ENCODE measurements around the gene ITGBL1.

ITGBL1 gene

GRCh38 chr13:101423872-101424271, 28.6 kb upstream of the ITGBL1 start:
- H3K4me3 ChIP-seq (ENCODE audit: low read length) = no peak overlapping the region
- no peaks in the 10 kb centered on the region for H3K4me1 ChIP-seq (ENCODE audit: low read length)

GRCh38 chr13:101424381-101425155, 27.9 kb upstream of the ITGBL1 start:
- no peaks in the 10 kb centered on the region for H3K4me1 ChIP-seq (ENCODE audit: low read length)
- no peaks in the 10 kb centered on the region for H3K79me2 ChIP-seq (ENCODE audit: low read length)
- no peak overlapping the region for H3K4me2 ChIP-seq (ENCODE audit: low read depth, low read length)
- no peak for DNase-seq
- H4K20me1 ChIP-seq (ENCODE audit: insufficient read depth, low read length) = no peaks in the 10 kb centered on the region
- H2AFZ ChIP-seq (ENCODE audit: low read length) = no peak overlapping the region
- TF ChIP-seq CTCF (IDR thresholded peaks at IDR 0.05; ENCODE audit: low read length) = no peak
- no peak for TF ChIP-seq EZH2phosphoT487 (IDR thresholded peaks at IDR 0.05; ENCODE audit: low read length)
- no peak for TF ChIP-seq EZH2 (optimal IDR thresholded peaks at IDR 0.05; ENCODE audit: low read depth, low read length)
- no peaks in the 10 kb centered on the region for H3K9me2 ChIP-seq (replicated peaks; ENCODE audit: insufficient read depth, low read length)
- H3K36me3 ChIP-seq (replicated peaks; ENCODE audit: insufficient read depth, low read length) = no peaks in the 10 kb centered on the region
- no peak overlapping the region for H3K9ac ChIP-seq (ENCODE audit: low read length)
- no peaks in the 10 kb centered on the region for H3K9me3 ChIP-seq (replicated peaks; ENCODE audit: insufficient read depth, low read length)
- H3K27ac ChIP-seq (ENCODE audit: low read length) = no peak overlapping the region
- no peaks in the 10 kb centered on the region for H3K27me3 ChIP-seq (replicated peaks; ENCODE audit: insufficient read depth, low read length)
- H3K4me3 ChIP-seq (ENCODE audit: low read length) = no peak overlapping the region
- no peaks in the 10 kb centered on the region for H3F3A ChIP-seq (ENCODE audit: insufficient read depth, low read length)

More at GRCh38 chr13:101423872-101424271, 28.6 kb upstream of the ITGBL1 start:
- Histone ChIP-seq H3K9me3 (replicated peaks; ENCODE audit: insufficient read depth, low read length) (no peaks in the 10 kb centered on the region), H3K27ac (ENCODE audit: low read length) (no peak overlapping the region), H3F3A (ENCODE audit: insufficient read depth, low read length) (no peaks in the 10 kb centered on the region), H3K79me2 (ENCODE audit: low read length) (no peaks in the 10 kb centered on the region), H2AFZ (ENCODE audit: low read length) (no peak overlapping the region), H3K9me2 (replicated peaks; ENCODE audit: insufficient read depth, low read length) (no peaks in the 10 kb centered on the region), H3K36me3 (replicated peaks; ENCODE audit: insufficient read depth, low read length) (no peaks in the 10 kb centered on the region), H3K27me3 (replicated peaks; ENCODE audit: insufficient read depth, low read length) (no peaks in the 10 kb centered on the region), H3K9ac (ENCODE audit: low read length) (no peak overlapping the region), H4K20me1 (ENCODE audit: insufficient read depth, low read length) (no peaks in the 10 kb centered on the region), H3K4me2 (ENCODE audit: low read depth, low read length) (no peak overlapping the region)
- TF ChIP-seq CTCF (IDR thresholded peaks at IDR 0.05; ENCODE audit: low read length) = no peak
- no peak for TF ChIP-seq EZH2phosphoT487 (IDR thresholded peaks at IDR 0.05; ENCODE audit: low read length)
- TF ChIP-seq EZH2 (optimal IDR thresholded peaks at IDR 0.05; ENCODE audit: low read depth, low read length) = no peak
- DNase-seq = no peak

GRCh38 chr13:101425156-101425471, 27.4 kb upstream of the ITGBL1 start:
- H2AFZ ChIP-seq (ENCODE audit: low read length) = no peak overlapping the region
- H3K9ac ChIP-seq (ENCODE audit: low read length) = no peak overlapping the region
- DNase-seq = no peak
- no peaks in the 10 kb centered on the region for H3K9me3 ChIP-seq (replicated peaks; ENCODE audit: insufficient read depth, low read length)
- no peak overlapping the region for H3K4me2 ChIP-seq (ENCODE audit: low read depth, low read length)
- TF ChIP-seq EZH2 (optimal IDR thresholded peaks at IDR 0.05; ENCODE audit: low read depth, low read length) (no peak), EZH2phosphoT487 (IDR thresholded peaks at IDR 0.05; ENCODE audit: low read length) (no peak), CTCF (IDR thresholded peaks at IDR 0.05; ENCODE audit: low read length) (no peak)
- no peak overlapping the region for H3K4me3 ChIP-seq (ENCODE audit: low read length)
- H4K20me1 ChIP-seq (ENCODE audit: insufficient read depth, low read length) = no peaks in the 10 kb centered on the region
- H3K4me1 ChIP-seq (ENCODE audit: low read length) = no peaks in the 10 kb centered on the region
- H3K79me2 ChIP-seq (ENCODE audit: low read length) = no peaks in the 10 kb centered on the region
- H3K27me3 ChIP-seq (replicated peaks; ENCODE audit: insufficient read depth, low read length) = no peaks in the 10 kb centered on the region
- H3K27ac ChIP-seq (ENCODE audit: low read length) = no peak overlapping the region
- no peaks in the 10 kb centered on the region for H3K36me3 ChIP-seq (replicated peaks; ENCODE audit: insufficient read depth, low read length)
- no peaks in the 10 kb centered on the region for H3F3A ChIP-seq (ENCODE audit: insufficient read depth, low read length)
- H3K9me2 ChIP-seq (replicated peaks; ENCODE audit: insufficient read depth, low read length) = no peaks in the 10 kb centered on the region

Data from MM.1S (cell line).